GM18505 (cell line): Measurements from ENCODE around the gene LRRFIP1.

Source experiments
- ATAC-seq: cut with Tn5 transposase; IDR thresholded peaks from one replicate; pipeline ENCODE4 v1.9.1; 2021; ENCODE audit not compliant: unreplicated experiment
- POLR2A ChIP-seq: IDR thresholded peaks from 4 replicates; pipeline ENCODE4 v1.6.1; 2011; ENCODE audit warnings: borderline replicate concordance; ENCODE audit not compliant: insufficient read depth, insufficient read length; ENCODE audit errors: extremely low read depth

Gene LRRFIP1

DNA sequence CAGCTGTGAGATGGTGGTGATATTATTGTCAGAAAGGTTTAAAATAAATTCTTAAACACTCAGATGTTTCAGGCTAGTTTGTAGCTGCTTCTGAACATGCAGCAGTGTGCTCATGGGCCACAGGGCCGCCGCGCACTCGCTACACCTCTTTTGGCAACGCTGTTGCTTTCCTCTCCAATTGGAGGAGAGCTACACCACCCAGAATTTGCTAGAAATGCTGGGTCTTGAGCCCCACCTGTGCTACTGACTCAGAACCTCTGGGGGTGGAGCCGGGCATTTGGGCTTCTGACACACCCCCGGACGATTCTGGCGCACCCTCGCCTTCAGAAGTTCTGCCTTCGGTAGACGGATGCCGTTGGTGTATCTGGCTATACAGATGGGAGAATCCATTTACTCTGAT is 15.7 kb downstream of the LRRFIP1 start:
- TF ChIP-seq POLR2A: no peak
- no peak for ATAC-seq

DNA sequence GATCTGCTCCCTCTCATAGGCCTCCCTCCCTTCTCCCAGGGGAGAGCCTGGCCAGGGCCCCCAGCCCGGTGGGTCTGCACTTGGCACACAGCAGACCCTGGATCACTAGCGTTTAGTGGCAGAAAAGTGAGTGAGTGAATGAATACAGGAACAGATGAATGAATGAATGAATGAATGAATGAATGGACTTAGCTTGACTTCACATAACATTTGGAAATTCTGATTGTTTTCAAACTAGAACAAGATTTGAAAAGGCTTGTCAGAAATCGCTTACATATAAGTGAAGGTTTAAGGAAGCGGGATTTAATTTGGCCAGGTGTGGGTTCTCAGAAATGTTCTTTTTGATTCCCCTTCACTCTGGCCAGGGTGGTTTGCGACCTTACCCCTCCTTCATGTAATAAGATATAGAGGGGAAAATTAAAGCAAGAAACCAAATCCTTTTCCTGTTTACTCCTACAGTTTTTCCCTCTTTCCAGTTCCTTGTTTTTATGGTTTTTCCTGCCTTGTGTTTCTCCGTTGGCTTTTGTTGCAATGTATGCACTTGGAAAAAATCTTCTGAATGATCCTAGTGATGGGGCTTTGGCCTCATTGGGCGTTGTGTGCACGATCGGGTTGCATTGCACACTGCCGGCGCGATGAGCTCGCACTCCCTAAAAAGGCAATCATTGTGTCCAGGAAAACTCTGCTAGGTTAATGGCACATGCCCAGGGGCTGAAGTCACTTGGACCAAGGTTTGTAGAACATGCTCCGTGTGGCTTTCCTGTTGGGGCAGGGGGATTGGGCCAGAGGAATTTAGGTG is 16.4 kb downstream of the LRRFIP1 start:
- no peak for TF ChIP-seq POLR2A
- ATAC-seq: no peak

DNA sequence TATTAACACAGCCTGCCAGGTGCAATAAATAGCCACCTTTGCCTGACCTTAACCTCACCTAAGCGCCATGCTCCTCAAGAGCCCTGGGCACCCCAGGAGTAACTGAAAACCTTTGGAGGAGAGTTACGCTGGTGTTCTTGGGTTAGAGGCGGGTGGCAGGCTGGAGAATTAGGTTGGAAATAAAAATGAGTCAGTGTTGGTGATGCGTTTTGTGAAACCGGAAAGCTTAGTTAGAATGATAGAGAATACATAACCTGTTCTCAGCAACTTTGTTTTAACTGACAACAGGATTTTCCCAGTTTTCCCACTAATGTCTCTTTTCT is 17.0 kb downstream of the LRRFIP1 start:
- TF ChIP-seq POLR2A: no peak
- ATAC-seq: no peak

DNA sequence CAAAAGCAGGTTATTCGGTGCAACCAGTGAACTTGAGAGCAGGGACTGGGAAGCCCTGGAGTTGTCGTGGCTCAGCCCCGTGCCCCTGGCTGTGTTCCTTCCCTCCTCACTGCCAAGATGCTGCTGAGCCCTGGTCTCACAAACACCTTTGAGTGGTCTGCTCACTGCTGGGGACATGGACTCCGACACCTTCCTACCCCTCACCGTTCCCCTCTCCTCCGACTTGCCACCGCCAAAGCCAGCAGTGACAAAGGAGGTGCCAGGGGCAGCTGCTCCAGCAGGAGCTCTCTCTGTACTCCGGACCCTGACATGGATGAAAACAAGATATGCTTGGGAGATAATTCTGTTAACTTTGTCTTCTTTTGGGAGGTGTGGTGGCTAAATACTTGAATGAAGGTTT is 17.9 kb downstream of the LRRFIP1 start:
- no peak for ATAC-seq
- no peak for TF ChIP-seq POLR2A

DNA sequence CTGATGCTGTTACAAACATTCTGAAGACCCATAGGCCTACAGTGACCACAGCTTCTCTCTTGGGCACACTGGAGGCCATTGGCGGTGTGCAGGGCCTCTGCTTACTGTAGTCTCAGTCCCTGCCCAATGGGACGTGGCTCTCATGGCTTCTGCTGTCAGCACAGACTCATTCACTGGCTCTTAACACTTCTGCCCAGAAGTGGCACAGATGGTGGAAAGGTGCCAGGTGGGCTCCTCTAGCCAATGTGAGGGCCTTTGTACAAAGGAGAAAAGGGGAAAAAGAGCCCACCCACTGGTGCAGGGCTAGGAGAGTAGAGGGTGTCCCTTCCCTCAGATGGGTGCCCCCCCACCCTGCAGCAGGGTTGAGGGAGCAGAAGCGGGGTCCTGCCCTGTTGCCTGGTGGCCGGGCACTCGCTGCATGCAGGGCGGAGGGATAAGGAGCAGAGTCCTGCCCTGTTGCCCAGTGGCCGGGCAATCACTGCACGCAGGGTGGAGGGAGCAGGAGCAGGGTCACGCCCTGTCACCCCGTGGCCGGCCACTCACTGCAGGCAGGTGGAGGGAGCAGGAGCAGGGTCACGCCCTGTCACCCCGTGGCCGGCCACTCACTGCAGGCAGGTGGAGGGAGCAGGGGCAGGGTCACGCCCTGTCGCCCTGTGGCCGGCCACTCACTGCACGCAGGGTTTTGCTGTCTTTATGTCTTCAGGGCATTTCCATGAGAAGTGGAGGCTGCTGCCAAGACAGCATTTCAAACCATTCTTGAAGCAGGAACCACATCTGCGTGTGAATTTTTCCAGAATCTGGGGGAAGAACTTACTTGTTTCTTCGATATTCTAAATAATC is 20.0 kb downstream of the LRRFIP1 start:
- no peak for ATAC-seq

DNA sequence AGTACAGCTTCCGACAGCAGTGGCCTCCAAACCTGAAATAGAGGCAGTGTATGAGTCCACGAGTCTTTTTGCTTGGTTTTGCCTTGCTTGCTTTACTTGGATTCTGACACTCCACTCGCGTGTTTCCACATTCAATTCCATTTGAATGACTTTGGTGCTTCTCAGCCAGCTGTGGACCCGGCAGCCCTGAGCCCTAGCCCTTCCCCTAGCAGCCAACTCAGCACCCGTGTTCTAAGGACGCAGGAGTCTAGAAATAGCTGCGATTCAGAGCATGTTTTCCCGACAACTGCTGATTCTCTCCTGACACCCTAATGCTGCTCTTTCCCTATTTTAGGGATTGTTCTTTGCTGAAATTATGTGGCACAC is 20.6 kb downstream of the LRRFIP1 start:
- TF ChIP-seq POLR2A: no peak
- no peak for ATAC-seq

More for the DNA sequence above, 20.0 kb downstream of the LRRFIP1 start:
- TF ChIP-seq POLR2A: no peak

DNA sequence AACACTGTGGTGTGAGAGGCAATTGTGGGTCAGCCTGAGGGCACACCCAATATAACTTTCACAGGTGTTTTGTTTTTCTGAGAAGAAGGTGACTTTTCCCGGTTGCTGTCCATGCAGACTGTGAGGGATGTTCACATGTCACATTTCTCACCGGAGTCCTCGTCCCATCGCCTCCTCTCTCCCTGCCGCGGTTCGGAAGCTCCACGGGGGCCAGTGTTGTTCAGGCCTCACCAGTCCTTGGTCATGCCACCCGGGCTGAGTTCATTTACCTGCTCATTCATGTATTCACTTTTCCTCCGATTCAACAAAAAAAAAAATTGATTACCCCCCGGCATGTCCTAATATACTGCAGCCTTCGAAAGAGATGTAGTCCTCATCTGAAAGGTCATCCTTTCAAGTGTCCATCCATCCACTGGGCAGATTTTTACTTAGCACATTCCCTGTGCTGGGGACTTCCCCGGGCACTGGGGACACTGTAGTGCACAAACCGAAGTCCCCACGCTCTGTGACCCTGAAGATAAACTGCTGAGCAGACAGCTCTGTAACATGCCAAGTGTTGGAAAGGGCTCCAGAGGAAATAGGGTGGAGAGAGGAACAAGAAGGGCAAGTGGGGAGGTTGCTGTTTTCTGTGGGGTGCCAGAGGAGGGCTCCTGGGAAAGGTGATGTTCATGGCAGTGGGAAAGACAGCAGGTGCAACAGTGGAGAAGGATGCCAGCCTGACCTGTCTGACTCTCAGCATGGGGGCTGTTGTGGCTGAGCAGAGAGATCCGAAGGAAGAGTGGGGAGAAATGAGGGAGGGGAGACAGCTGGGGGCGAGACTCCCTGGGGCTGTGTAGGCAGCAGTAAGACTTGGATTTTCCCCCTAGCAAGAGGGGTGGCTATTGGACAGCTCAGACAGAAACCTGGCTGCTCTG is 22.4 kb downstream of the LRRFIP1 start:
- no peak for TF ChIP-seq POLR2A
- no peak for ATAC-seq

DNA sequence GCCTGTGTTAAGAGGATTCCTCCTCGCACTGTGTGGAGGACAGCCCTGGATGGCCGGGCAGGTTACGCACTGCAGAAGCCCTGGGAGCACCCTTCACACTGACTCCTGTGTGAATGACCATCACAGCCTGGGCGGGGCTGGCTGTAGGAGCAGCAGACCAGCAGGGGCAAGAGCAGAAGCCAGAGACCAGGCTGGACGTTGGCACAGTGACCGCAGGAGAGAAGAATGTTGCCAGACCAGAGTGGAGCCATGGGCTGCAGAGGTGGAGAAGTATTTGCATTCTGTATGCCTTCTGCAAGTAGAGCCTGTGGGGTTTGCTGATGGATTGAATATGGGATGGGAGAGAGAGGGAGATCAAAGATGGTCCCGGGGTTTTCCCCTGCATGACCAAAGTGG is 23.1 kb downstream of the LRRFIP1 start:
- no peak for ATAC-seq
- no peak for TF ChIP-seq POLR2A

DNA sequence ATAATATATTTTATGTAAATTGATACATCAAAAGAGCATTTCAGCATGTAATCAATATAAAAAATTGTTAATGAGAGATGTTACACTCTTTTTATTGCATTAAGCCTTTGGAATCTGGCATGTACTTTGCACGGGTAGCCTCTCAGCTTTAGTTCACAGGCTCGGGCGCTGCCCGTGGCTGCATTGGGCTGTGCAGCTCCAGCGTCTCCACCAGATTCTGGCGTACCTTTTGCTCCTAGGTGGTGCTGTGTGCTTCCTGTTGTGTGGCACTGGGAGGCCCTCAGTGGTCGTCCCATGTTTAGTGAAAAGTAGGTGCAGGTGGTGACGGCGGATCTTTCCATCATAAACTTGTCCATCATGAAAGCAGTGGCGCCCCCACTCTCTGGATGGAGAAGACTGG is 24.4 kb downstream of the LRRFIP1 start:
- no peak for TF ChIP-seq POLR2A
- ATAC-seq: no peak

DNA sequence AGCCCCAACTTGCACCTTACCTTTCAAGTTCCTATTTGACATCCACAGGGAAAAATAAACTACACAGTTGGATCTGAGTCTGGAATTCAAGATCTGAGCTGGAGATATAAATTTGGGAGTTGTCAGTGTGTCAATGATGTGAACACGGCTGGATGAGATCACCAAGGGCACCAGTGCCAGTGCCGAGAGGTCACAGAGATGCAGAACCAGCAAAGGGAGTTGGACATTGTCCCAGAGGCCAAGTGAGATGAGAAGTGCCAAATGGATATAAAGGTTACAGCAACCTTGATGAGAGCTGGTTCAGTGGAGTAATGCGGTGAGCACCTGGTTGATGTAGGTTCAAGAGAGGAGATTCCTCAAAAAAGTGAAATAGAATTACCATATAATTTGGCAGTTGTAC is 24.8 kb downstream of the LRRFIP1 start:
- no peak for TF ChIP-seq POLR2A
- no peak for ATAC-seq

DNA sequence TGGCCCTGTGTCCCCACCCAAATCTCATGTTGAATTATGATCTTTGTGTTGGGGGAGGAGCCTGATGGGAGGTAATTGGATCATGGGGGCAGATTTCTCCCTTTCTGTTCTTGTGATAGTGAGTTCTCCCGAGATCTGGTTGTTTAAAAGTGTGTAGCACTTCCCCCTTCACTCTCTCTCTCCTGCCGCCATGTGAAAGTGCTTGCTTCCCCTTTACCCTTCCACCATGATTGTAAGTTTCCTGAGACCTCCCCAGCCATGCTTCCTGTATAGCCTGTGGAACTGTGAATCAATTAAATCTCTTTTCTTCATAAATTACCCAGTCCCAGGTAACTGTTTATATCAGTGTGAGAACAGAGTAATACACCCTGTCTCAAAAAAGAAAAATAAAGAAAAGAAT is 25.5 kb downstream of the LRRFIP1 start:
- ATAC-seq: no peak

DNA sequence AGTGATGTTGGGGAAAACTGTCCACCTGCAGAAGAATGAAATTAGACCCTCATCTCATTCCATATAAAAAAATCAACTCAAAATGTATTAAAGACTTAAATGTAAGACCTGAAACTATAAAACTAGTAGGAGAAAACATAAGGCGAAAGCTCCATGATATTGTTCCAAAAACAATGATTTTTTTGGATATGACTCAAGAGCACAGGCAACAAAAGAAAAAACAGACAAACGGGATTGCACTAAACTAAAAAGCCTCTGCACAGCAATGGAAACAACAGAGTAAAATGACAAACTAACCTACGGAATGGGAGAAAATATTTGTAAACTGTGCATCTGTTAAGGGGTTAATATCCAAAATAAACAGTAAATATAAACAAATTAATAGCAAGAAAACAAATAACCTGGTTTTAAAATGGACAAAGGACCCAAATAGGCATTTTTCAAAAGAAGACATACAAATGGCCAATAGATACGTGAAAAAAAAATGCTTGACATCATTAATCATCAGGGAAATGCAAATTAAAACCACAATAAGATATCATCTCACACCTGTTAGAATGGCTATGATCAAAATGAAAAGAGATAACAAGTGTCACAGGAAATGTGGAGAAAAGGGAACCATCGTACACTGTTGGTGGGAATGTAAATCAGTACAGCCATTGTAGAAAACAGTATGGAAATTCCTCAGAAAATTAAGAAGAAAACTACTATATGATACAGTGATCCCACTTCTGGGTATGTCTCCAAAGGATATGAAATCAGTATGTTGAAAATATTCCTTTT is 26.6 kb downstream of the LRRFIP1 start:
- ATAC-seq: no peak
- no peak for TF ChIP-seq POLR2A

More for the DNA sequence above, 25.5 kb downstream of the LRRFIP1 start:
- TF ChIP-seq POLR2A: no peak
